DOHH2 (cell line): ENCODE results near the gene NANS.

Source experiments
- H3F3A ChIP-seq: fragments of 200-600 bp; sonication (generic), shearing (Covaris generic); 2 replicates; pipeline ENCODE4 v1.6.0; 2016; ENCODE audit warnings: antibody characterized with exemption, mild to moderate bottlenecking; ENCODE audit not compliant: control insufficient read depth, insufficient read depth
- H3K27ac ChIP-seq: fragments of 200-600 bp; sonication (generic); 2 replicates; pipeline ENCODE4 v1.5.1; 2014; ENCODE audit warnings: low read depth, mild to moderate bottlenecking, low read length, moderate library complexity
- H3K27me3 ChIP-seq: fragments of 200-600 bp; sonication (generic); 2 replicates; pipeline ENCODE4 v1.6.1; 2014; ENCODE audit warnings: mild to moderate bottlenecking, low read length, mixed read lengths; ENCODE audit not compliant: control insufficient read depth
- H3K36me3 ChIP-seq: fragments of 200-600 bp; sonication (generic); 2 replicates; pipeline ENCODE4 v1.6.1; 2014; ENCODE audit warnings: mild to moderate bottlenecking, low read length, moderate library complexity, mixed read lengths; ENCODE audit not compliant: control insufficient read depth
- H3K4me1 ChIP-seq: fragments of 200-600 bp; sonication (generic); 2 replicates; pipeline ENCODE4 v1.6.1; 2014; ENCODE audit warnings: mild to moderate bottlenecking, low read length, mixed read lengths; ENCODE audit not compliant: control insufficient read depth
- H3K4me2 ChIP-seq: fragments of 200-600 bp; sonication (generic); 2 replicates; pipeline ENCODE4 v1.6.0; 2014; ENCODE audit warnings: mild to moderate bottlenecking, low read length, moderate library complexity
- H3K4me3 ChIP-seq: fragments of 200-600 bp; sonication (generic); 2 replicates; pipeline ENCODE4 v1.5.1; 2014; ENCODE audit warnings: mild to moderate bottlenecking, low read length, mixed read lengths
- H3K79me2 ChIP-seq: fragments of 200-600 bp; sonication (generic); 2 replicates; pipeline ENCODE4 v1.6.1; 2014; ENCODE audit warnings: mild to moderate bottlenecking, low read length, mixed read lengths; ENCODE audit not compliant: control insufficient read depth
- H3K9me2 ChIP-seq: fragments of 200-600 bp; sonication (generic); replicated peaks from 2 replicates; pipeline ENCODE4 v1.6.1; 2014; ENCODE audit warnings: mild to moderate bottlenecking, low read length, mixed read lengths; ENCODE audit not compliant: control insufficient read depth
- H3K9me3 ChIP-seq: fragments of 200-600 bp; sonication (generic); 2 replicates; pipeline ENCODE4 v1.6.1; 2014; ENCODE audit warnings: antibody characterized with exemption, low read length, mixed read lengths; ENCODE audit not compliant: control insufficient read depth, insufficient read depth
- H4K20me1 ChIP-seq: fragments of 200-600 bp; sonication (generic); 2 replicates; pipeline ENCODE4 v1.6.0; 2014; ENCODE audit warnings: low read depth, mild to moderate bottlenecking, antibody characterized with exemption, low read length, moderate library complexity; ENCODE audit not compliant: control insufficient read depth, insufficient read depth
- EZH2phosphoT487 ChIP-seq: fragments of 200-600 bp; sonication (generic); IDR thresholded peaks from 2 replicates; pipeline ENCODE4 v1.6.1; 2017; ENCODE audit warnings: borderline replicate concordance, mild to moderate bottlenecking, antibody characterized with exemption, low read length, moderate library complexity, mixed read lengths
- TF ChIP-seq, protein P1 (sequence below): fragments of 200-600 bp; sonication (generic); IDR thresholded peaks from one replicate; pipeline ENCODE4 v1.5.1; 2014; ENCODE audit warnings: antibody characterized with exemption, mild to moderate bottlenecking, low read depth, low read length; ENCODE audit not compliant: poor library complexity, severe bottlenecking

Gene NANS

DNA sequence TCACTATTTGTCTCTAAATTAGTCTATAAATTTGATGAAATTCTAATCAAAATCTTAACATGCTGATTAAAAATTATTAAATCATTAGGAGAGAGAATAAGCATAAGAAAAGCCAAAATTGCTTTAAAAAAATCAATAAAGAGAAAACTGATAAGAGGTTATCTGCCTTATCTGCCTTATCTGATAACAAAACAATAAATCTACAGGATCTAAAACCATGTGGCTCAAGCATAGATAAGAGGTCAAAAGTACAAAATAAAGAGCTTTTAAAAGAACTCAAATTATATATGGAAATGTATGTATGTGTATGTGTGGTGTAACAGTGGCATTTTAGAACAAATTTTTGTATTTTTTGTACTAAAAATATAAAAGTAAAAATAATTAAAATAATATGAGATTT, 43.9 kb downstream of the NANS start:
- Histone ChIP-seq H3K4me2 (peak overlapping the region; percentile 12), H4K20me1 (no peaks in the 10 kb centered on the region), H3F3A (peaks cover 22% of the 10 kb centered on the region), H3K9me2 (no peaks in the 10 kb centered on the region), H3K27me3 (no peaks in the 10 kb centered on the region), H3K79me2 (peaks cover 30% of the 10 kb centered on the region), H3K27ac (no peak overlapping the region), H3K36me3 (peaks cover 55% of the 10 kb centered on the region), H3K4me3 (0 out of 2 replicates have a peak overlapping the region, but pooled peaks have one; percentile 1), H3K4me1 (peaks cover 76% of the 10 kb centered on the region), H3K9me3 (no peaks in the 10 kb centered on the region)
- TF ChIP-seq, protein P1, sequence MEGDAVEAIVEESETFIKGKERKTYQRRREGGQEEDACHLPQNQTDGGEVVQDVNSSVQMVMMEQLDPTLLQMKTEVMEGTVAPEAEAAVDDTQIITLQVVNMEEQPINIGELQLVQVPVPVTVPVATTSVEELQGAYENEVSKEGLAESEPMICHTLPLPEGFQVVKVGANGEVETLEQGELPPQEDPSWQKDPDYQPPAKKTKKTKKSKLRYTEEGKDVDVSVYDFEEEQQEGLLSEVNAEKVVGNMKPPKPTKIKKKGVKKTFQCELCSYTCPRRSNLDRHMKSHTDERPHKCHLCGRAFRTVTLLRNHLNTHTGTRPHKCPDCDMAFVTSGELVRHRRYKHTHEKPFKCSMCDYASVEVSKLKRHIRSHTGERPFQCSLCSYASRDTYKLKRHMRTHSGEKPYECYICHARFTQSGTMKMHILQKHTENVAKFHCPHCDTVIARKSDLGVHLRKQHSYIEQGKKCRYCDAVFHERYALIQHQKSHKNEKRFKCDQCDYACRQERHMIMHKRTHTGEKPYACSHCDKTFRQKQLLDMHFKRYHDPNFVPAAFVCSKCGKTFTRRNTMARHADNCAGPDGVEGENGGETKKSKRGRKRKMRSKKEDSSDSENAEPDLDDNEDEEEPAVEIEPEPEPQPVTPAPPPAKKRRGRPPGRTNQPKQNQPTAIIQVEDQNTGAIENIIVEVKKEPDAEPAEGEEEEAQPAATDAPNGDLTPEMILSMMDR = no peak
- TF ChIP-seq EZH2phosphoT487 = no peak

DNA sequence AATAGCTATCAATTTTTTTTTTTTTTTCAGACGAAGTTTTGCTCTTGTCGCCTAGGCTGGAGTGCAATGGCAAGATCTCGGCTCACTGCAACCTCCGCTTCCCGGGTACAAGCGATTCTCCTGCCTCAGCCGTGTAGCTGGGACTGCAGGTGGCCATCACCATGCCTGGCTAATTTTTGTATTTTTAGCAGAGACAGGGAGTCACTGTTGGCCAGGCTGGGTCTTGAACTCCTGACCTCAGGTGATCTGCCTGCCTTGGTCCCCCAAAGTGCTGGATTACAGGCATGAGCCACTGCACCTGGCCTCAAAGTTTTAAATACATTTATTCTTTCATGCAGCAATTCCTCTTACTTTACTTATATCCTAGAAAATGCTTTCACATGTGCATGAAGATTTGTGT, 44.9 kb downstream of the NANS start:
- peaks cover 85% of the 10 kb centered on the region for H3K4me1 ChIP-seq
- peak overlapping the region; percentile 72 for H3K4me2 ChIP-seq
- peaks cover 55% of the 10 kb centered on the region for H3K36me3 ChIP-seq
- TF ChIP-seq EZH2phosphoT487 = no peak
- TF ChIP-seq, protein P1 = no peak
- H3F3A ChIP-seq = peaks cover 22% of the 10 kb centered on the region
- H3K9me2 ChIP-seq = no peaks in the 10 kb centered on the region
- no peaks in the 10 kb centered on the region for H3K9me3 ChIP-seq
- peak overlapping the region; percentile 58 for H3K4me3 ChIP-seq
- peaks cover 37% of the 10 kb centered on the region for H3K79me2 ChIP-seq
- peak overlapping the region; percentile 76 for H3K27ac ChIP-seq
- H3K27me3 ChIP-seq = no peaks in the 10 kb centered on the region
- no peaks in the 10 kb centered on the region for H4K20me1 ChIP-seq

DNA sequence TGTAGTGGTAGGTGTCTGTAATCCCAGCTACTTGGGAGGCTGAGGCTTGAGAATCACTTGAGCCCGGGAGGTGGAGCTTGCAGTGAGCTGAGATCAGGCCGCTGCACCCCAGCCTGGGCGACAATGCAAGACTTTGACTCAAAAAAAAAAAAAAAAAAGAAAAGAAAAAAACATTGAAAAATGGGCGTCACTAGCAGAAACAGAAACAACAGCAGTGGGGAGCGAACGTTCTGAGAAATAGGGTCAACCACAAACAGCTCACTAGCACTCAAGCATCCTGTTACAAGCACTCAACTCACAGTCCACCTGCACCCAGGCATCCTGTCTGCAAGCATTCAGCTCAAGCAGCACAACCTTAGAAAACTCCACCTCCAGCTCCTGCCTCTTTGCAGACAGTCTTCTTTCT, 45.3 kb downstream of the NANS start:
- Histone ChIP-seq H3K4me3 (peak overlapping the region; percentile 58), H3K79me2 (peaks cover 39% of the 10 kb centered on the region), H3K9me3 (no peaks in the 10 kb centered on the region), H3K27me3 (no peaks in the 10 kb centered on the region), H4K20me1 (no peaks in the 10 kb centered on the region), H3K27ac (peak overlapping the region; percentile 76), H3K4me2 (peak overlapping the region; percentile 72), H3K9me2 (no peaks in the 10 kb centered on the region), H3F3A (peaks cover 22% of the 10 kb centered on the region), H3K36me3 (peaks cover 60% of the 10 kb centered on the region), H3K4me1 (peaks cover 88% of the 10 kb centered on the region)
- TF ChIP-seq, protein P1 = no peak
- TF ChIP-seq EZH2phosphoT487 = no peak

DNA sequence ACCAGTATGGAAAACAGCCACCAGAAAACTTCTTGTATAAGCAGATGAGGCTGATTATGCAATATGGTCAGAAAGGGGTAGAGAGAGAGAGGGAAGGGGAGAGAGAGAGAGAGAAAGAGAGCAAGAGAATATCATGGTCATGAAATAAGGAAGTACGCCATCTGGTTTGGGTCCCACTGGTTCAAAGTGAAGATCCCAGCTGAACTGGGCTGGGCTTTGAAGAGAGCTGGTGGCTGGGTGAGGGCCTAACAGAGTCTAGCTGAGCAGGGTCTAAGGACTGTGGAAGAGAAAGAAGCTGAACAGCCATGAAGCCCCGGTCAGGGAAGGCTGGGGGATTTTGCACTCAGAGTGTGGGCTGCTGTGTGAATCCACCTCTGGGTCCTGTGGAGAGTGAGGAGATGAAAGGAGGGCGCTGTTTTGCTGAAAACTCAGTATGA, 47.9 kb downstream of the NANS start:
- TF ChIP-seq, protein P1 = no peak
- peak overlapping the region; percentile 32 for H3K4me3 ChIP-seq
- no peaks in the 10 kb centered on the region for H3K9me3 ChIP-seq
- no peaks in the 10 kb centered on the region for H3K9me2 ChIP-seq
- H3K36me3 ChIP-seq = peaks cover 62% of the 10 kb centered on the region
- H3K27me3 ChIP-seq = no peaks in the 10 kb centered on the region
- peaks cover 95% of the 10 kb centered on the region for H3K4me1 ChIP-seq
- H4K20me1 ChIP-seq = no peaks in the 10 kb centered on the region
- H3K4me2 ChIP-seq = peak overlapping the region; percentile 50
- peaks cover 39% of the 10 kb centered on the region for H3F3A ChIP-seq
- H3K79me2 ChIP-seq = peaks cover 45% of the 10 kb centered on the region
- H3K27ac ChIP-seq = peak overlapping the region; percentile 81
